ENCODE measurements around the gene CPNE7. TPM values are rescaled to one million over a fixed set of nuclear protein-coding genes. Genes with fewer than 3 reads are reported as not detected.

CPNE7 gene
- total and polyA plus RNA-seq, 10 of the 15 experiments (the other 5 are each of a cell fraction or from before 2014, with no cell fraction given): 0.29 to 46.9 (median 17.5) TPM

DNA sequence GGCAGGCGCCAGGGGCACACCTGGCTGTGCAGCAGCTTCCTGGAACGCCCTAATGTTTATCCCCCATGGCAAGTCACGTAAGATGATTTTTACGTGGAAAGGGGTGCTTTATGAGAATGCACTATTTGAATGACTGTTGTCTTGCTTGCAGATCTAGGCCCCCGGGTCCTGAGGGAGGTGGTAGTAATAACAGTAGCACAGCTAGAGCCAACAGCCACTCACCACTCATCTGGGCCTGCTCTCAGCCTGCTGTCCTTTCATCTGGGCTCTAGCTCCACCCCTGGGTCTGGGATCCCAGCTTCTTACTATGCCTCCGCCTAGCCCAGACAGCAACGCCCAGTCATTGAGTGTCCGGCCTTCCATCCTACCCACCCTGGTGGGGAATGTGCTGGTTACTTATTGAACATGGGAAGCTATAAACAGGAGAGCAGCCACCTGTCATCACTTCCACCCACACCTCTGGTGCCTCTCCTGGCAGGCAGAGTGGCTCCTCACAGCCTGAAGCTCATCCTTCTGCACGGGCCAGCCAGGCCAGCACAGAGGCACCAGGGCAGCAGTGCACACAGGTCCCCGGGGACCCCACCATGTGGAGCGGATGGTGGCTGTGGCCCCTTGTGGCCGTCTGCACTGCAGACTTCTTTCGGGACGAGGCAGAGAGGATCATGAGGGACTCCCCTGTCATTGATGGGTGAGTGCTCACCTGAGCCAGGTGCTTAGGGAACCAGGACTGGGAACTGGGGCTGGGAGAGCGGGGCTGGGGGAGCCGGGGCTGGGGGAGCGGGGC, 54.5 kb downstream of the CPNE7 start:
- Histone ChIP-seq H3K9ac (ENCODE audit: control insufficient read depth, insufficient read depth, low read length) (no peak overlapping the region), H3K4me2 (ENCODE audit: control insufficient read depth, insufficient read depth) (no peak overlapping the region), H4K20me1 (ENCODE audit: control insufficient read depth, insufficient read depth) (no peaks in the 10 kb centered on the region), H3K4me1 (ENCODE audit: control insufficient read depth, insufficient read depth, low read length) (no peaks in the 10 kb centered on the region), H3K79me2 (ENCODE audit: control insufficient read depth, insufficient read depth, low read length) (no peaks in the 10 kb centered on the region), H3K27ac (ENCODE audit: control insufficient read depth, insufficient read depth) (no peak overlapping the region), H3K27me3 (replicated peaks in 1 of 2; ENCODE audit: control insufficient read depth in 2 of 2, insufficient read depth in 2 of 2, low read length in 1 of 2) (0 out of 4 replicates have a peak, but pooled peaks cover 0 to 2% of the 10 kb centered on the region in 2 experiments), H3K4me3 (no peak overlapping the region), H3K9me3 (replicated peaks; ENCODE audit: control insufficient read depth, insufficient read depth, low read length) (peaks cover 2% of the 10 kb centered on the region; the same call in 1 of the 3 replicates), H3K36me3 (ENCODE audit: control insufficient read depth in 2 of 2, insufficient read depth in 2 of 2, low read length in 1 of 2) (no peaks in the 10 kb centered on the region), H2AFZ (ENCODE audit: control insufficient read depth, low read depth, low read length) (no peak overlapping the region)
- no TSS peak for BruUV-seq (replicated peaks)
- 10% methylated on average over 14 of the region's 17 CpGs for WGBS (ENCODE audit: insufficient coverage, insufficient replicate concordance, low lambda C conversion rate, missing lambda C conversion rate)
- POLR2A ChIA-PET: no interaction called here
- intact Hi-C loops (cut with micrococcal nuclease; ENCODE audit: unreplicated experiment): no loop called here
- no peak for TF ChIP-seq CHD2 (IDR thresholded peaks at IDR 0.05; ENCODE audit: borderline replicate concordance, low read depth, low read length)
- no peak for TF ChIP-seq IRF4 (IDR thresholded peaks at IDR 0.05; ENCODE audit: low read depth, low read length)
- TF ChIP-seq JUNB (IDR thresholded peaks at IDR 0.05): peak; percentile 12; the same call in 1 of the 2 replicates
- no peak for TF ChIP-seq NFXL1 (IDR thresholded peaks at IDR 0.05; ENCODE audit: borderline replicate concordance)
- TF ChIP-seq HCFC1 (IDR thresholded peaks at IDR 0.05; ENCODE audit: low read length): no peak
- no peak for TF ChIP-seq GATAD2B (conservative IDR thresholded peaks at IDR 0.05; ENCODE audit: low read depth)
- ATAC-seq (peak; percentile 37; the same call in 2 of the 3 replicates), DNase-seq (ENCODE audit: low read depth, low spot score) (no peak), FAIRE-seq (no peak)
- in situ Hi-C loops (cut with MboI): no loop called here
- RAD21 ChIA-PET (ENCODE audit: unreplicated experiment): no interaction called here
- CTCF ChIA-PET: interaction anchor here (0.6 kb wide), 1 partner anchor 148 kb away, joined by 3 read pairs; no protein-coding TSS in a partner anchor
- SMC1A ChIA-PET (ENCODE audit: uncharacterized antibody, unreplicated experiment): no interaction called here

DNA sequence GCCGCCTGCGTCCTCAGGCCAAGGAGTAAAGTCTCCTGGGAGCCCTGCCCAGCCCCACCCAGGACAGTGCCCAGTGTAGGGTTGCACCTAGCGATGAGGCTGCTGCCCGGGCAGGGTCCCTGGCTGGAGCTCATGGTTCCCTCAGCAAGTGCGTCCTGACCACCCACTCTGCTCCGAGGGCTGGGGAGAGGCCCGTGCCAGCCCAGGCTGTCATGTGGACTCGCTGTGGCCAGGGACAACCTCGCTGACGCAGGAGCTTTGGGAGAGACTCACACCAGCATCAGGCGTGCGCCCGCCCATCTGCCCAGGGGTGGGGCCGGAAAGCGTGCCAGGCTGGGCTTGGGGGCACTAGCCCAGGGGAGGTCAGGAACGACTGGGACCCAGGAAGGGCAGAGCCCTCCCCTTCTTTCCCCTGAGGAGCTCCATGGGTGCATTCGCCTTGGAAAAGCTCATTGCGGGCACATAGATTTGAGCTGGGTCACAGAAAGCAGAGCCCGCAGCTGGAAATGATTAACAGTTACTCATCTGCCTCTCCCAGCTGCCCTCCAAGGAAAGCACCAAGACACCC, 57.6 kb downstream of the CPNE7 start:
- no peak overlapping the region for H3K27ac ChIP-seq (ENCODE audit: control insufficient read depth, insufficient read depth)
- intact Hi-C loops (cut with micrococcal nuclease; ENCODE audit: unreplicated experiment): no loop called here
- H2AFZ ChIP-seq (ENCODE audit: control insufficient read depth, low read depth, low read length): no peak overlapping the region
- DNase-seq (ENCODE audit: low read depth, low spot score): no peak
- no peaks in the 10 kb centered on the region for H3K79me2 ChIP-seq (ENCODE audit: control insufficient read depth, insufficient read depth, low read length)
- BruUV-seq (replicated peaks): no TSS peak
- 63% methylated on average over 19 of the region's 19 CpGs for WGBS (ENCODE audit: insufficient coverage, insufficient replicate concordance, low lambda C conversion rate, missing lambda C conversion rate)
- H4K20me1 ChIP-seq (ENCODE audit: control insufficient read depth, insufficient read depth): no peaks in the 10 kb centered on the region
- H3K27me3 ChIP-seq (replicated peaks in 1 of 2; ENCODE audit: control insufficient read depth in 2 of 2, insufficient read depth in 2 of 2, low read length in 1 of 2): no peaks in the 10 kb centered on the region; a peak in 1 of 4 replicates
- in situ Hi-C loops (cut with MboI): no loop called here
- H3K9me3 ChIP-seq (replicated peaks; ENCODE audit: control insufficient read depth, insufficient read depth, low read length): peaks cover 2% of the 10 kb centered on the region; the same call in 1 of the 3 replicates
- ChIA-PET RAD21 (ENCODE audit: unreplicated experiment) (interaction anchor here (0.9 kb wide), 1 partner anchor 26 kb away, joined by 3 read pairs; no protein-coding TSS in a partner anchor), CTCF (interaction anchor here (0.6 to 1.3 kb wide), 2 partner anchors 18 to 229 kb away, joined by 3 to 4 read pairs; no protein-coding TSS in a partner anchor), SMC1A (ENCODE audit: uncharacterized antibody, unreplicated experiment) (no interaction called here), POLR2A (no interaction called here)
- no peaks in the 10 kb centered on the region for H3K4me1 ChIP-seq (ENCODE audit: control insufficient read depth, insufficient read depth, low read length)
- no peak overlapping the region for H3K9ac ChIP-seq (ENCODE audit: control insufficient read depth, insufficient read depth, low read length)
- H3K36me3 ChIP-seq (ENCODE audit: control insufficient read depth in 2 of 2, insufficient read depth in 2 of 2, low read length in 1 of 2): no peaks in the 10 kb centered on the region
- no peak overlapping the region for H3K4me3 ChIP-seq
- ATAC-seq: no peak
- H3K4me2 ChIP-seq (ENCODE audit: control insufficient read depth, insufficient read depth): no peak overlapping the region
- FAIRE-seq: no peak
- no peak for TF ChIP-seq TCF3 (IDR thresholded peaks at IDR 0.05; ENCODE audit: borderline replicate concordance, insufficient read depth, low read depth, low read length)
- TF ChIP-seq MXI1 (IDR thresholded peaks at IDR 0.05; ENCODE audit: low read depth, low read length): no peak
- no peak for TF ChIP-seq NRF1 (conservative IDR thresholded peaks at IDR 0.05; ENCODE audit: low read depth, low read length)
- TF ChIP-seq CREM (IDR thresholded peaks at IDR 0.05; ENCODE audit: low read depth): no peak
- no peak for TF ChIP-seq SREBF1 (IDR thresholded peaks at IDR 0.05; ENCODE audit: low read length)
- TF ChIP-seq IKZF1 (conservative IDR thresholded peaks at IDR 0.05): no peak
- no peak for TF ChIP-seq SMAD1 (IDR thresholded peaks at IDR 0.05; ENCODE audit: low read depth, partially characterized antibody)
- no peak for TF ChIP-seq RUNX3 (IDR thresholded peaks at IDR 0.05; ENCODE audit: low read length)
- TF ChIP-seq CHD1 (IDR thresholded peaks at IDR 0.05; ENCODE audit: low read depth, low read length): no peak
- TF ChIP-seq, protein P1, sequence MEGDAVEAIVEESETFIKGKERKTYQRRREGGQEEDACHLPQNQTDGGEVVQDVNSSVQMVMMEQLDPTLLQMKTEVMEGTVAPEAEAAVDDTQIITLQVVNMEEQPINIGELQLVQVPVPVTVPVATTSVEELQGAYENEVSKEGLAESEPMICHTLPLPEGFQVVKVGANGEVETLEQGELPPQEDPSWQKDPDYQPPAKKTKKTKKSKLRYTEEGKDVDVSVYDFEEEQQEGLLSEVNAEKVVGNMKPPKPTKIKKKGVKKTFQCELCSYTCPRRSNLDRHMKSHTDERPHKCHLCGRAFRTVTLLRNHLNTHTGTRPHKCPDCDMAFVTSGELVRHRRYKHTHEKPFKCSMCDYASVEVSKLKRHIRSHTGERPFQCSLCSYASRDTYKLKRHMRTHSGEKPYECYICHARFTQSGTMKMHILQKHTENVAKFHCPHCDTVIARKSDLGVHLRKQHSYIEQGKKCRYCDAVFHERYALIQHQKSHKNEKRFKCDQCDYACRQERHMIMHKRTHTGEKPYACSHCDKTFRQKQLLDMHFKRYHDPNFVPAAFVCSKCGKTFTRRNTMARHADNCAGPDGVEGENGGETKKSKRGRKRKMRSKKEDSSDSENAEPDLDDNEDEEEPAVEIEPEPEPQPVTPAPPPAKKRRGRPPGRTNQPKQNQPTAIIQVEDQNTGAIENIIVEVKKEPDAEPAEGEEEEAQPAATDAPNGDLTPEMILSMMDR (IDR thresholded peaks at IDR 0.05 in 2 of 3, conservative IDR thresholded peaks at IDR 0.05 in 1 of 3; ENCODE audit: control insufficient read depth in 2 of 3, extremely low read depth in 1 of 3, insufficient read depth in 1 of 3, low read depth in 3 of 3, low read length in 3 of 3): no peak
- no peak for TF ChIP-seq RCOR1 (conservative IDR thresholded peaks at IDR 0.05; ENCODE audit: low read depth, low read length)

All from GM12878 (cell line).